HG03045 (cell line): ENCODE data around the gene ATP6AP1.
A peak's percentile ranks its signal among the peaks of the same experiment; 100 is the strongest.
"Not testable (repeated sequence)": the region's sequence is repeated elsewhere in the genome, so short reads cannot be mapped to it uniquely, and the experiment has no call there.

Source experiments
- ATAC-seq: cut with Tn5 transposase; IDR thresholded peaks from one replicate; pipeline ENCODE4 v1.9.1; 2021; ENCODE audit warnings: mild to moderate bottlenecking, moderate library complexity; ENCODE audit not compliant: unreplicated experiment

Gene ATP6AP1

DNA sequence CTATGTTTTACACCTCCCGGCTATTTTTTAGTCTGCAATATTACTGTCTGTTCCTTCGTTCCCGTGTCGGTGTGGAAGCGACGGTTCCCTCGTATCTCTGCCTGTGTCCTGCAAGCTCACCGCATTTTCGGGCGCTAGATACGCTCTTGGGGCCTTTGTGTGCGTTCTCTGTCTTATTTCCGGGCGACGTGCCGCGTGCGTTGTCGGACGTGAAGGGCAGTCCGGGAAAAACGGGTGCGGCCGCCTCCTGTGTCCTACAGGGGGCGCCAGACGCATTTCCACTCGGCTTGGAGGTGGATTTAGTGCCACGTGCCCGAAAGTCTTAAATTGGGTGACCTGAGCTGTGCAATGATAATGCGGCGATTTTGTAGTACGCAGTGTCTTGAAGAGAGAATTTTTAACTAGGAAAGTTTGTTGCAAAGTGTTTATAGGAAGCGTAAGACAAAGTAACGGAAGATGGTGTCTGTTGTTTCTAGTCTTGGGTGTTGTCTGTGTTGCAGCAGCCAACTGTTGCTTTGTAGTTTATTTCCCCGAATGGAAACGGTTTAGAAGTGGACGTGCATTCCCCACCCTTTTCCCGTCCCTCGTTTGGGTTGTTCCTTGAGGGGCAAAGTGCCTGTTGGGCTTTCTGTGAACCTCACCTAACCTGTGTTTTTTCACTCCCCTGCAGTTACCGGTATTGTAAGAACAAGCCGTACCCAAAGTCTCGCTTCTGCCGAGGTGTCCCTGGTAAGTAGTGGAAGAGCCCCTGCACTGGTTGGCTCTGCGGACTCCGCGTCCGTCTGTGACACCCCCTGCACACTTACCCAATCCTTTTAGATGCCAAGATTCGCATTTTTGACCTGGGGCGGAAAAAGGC is 29.6 kb upstream of the ATP6AP1 start:
- peak; percentile 33 for ATAC-seq

DNA sequence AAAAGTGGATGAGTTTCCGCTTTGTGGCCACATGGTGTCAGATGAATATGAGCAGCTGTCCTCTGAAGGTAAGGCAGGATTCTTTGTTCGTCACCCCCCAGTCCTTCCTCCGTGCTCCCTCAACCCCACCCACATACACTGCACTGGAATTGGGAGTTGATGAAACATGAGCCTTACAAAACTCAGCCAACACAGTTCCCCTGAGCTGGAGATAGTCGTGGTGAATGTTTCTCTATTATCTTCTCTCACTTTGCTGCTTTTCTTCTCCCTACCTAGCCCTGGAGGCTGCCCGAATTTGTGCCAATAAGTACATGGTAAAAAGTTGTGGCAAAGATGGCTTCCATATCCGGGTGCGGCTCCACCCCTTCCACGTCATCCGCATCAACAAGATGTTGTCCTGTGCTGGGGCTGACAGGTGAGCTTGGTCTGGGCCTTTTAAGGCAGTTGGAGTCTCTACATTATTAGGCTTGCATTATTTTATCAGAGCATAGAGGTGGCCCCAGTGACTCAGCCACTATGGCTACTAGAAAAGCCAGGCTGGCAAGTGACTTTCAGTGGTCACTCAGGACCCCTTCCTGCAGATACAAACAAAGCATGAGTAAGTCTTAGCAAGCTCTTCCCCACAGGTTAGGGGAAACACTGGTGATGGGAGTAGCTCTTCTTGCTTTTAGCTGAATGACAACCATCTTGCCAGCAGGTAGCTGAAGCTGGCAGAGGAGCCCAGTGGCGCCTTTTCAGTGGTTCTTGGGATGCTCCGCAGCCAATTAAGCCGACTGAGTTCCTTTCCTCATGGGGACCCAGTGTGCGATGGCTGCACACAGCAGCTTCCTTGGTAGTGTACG is 28.7 kb upstream of the ATP6AP1 start:
- no peak for ATAC-seq

DNA sequence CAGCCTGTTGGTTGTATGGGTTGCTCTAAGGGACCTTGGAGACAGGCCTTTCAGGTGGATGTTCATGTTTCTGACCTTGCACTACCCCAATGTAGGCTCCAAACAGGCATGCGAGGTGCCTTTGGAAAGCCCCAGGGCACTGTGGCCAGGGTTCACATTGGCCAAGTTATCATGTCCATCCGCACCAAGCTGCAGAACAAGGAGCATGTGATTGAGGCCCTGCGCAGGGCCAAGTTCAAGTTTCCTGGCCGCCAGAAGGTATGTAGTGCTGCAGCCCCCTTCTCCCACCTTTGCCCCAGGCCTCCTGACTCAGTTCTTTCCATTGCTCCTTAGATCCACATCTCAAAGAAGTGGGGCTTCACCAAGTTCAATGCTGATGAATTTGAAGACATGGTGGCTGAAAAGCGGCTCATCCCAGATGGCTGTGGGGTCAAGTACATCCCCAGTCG is 28.1 kb upstream of the ATP6AP1 start:
- ATAC-seq, result not testable (repeated sequence)

DNA sequence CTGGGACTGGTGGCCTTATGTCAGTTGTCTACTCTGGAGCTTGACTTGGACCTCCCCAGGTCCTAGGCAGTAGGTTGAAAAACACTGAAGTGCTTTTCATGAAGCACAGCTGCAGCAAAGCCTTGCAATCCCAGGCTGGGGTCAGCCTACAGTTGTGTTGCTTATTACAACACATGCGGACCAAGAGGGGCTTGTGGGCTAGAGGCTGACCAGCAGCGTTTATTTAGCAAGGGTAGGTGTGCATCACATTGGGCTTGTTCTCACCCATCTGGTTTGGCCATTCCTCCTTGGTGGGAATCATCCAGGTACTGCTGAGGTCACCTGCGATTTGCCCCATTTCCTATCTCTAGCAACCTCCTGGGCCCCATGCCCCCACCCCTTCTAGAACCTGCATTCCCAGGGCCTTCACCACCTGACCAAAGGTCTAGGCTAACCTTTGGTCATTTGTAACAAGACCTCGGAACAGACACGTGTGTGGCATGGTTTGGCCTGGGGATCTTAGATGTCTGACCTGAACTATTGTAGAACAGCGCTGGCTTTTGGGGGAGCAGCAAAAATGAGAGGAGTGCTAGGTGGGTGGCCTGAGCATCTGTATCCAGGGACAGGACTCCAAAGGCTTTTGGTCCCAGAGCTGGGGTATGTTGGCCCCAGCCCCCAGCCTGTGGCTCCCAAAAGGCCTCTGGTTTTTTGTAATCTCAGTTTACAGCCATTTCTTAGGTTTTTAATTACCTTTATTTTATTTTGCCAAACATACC is 27.3 kb upstream of the ATP6AP1 start:
- no peak for ATAC-seq

DNA sequence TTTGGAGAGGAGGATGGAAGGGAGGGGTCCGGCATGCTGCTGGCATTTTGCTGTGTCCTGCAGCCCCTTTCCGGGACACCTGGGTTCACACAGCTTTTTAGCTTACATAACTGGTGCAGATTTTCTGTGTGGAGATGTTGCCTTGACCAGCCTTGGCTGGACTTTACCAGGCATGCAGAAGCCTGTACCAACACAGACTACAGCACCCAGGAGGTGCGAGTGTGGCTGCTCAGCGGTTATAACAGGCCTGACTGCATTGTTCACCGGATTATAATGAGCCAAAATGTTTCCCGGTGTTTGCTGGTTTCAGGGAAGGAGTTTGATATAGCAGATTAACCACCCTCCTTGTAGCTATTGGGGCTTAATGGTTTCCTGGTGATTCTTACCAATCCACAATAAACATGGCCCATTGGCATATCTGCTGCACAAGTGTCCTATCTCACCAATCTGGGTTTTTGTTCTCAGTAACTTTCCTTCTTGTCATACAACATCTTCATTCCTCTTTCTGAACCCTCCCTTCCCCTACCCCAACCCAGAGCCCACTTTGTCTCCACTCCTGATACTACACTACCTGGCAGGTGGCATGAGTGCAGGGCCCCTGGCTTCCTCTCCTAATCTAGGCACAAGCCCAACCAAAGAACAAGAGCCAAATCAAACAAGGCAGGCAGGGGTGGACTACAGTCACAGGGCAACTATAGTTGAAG is 26.4 kb upstream of the ATP6AP1 start:
- ATAC-seq, result no peak

DNA sequence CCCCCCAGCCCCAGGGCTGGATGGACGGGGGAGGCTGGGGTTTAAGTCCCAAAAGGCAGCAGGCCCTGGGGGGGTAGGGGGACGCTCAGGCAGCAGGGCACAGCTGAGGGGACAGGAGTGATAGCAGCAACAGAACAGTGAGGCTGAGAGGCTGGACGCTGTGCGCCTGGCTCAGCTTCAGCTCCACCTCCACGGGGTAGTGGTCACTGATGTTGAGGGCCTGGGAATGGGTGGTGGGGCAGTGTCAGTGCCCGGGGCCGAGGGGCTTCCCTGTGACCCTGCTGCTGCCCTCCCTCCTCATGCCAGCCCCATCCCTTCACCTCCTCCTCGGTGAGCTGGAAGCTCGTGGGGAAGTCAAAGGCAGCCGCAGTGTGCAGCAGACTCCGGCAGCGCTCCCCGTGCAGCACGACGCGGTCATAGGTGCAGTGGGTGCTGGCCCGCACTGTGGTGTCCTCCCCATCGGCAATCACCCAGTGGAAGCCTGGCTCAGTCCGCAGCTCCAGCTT is 25.8 kb upstream of the ATP6AP1 start:
- no peak for ATAC-seq

DNA sequence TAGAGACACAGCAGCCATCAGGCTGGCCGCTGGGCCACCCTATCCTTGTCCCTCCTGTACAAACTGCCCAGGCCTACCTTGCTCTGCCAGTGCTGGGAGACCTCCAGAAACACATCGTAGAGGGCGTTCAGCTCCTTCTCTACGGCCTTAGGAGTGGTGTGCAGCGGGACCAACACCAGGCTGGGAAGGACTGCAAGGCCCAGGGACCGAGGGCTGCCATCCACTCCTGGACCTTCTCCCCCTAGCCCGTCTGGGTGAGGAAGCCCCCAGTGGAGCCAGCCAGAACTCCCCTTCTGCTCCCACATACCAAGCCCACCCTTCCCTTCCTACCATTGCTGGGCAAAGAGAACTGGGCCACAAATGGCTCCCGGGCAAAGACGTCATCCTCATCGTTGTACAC is 25.3 kb upstream of the ATP6AP1 start:
- no peak for ATAC-seq

DNA sequence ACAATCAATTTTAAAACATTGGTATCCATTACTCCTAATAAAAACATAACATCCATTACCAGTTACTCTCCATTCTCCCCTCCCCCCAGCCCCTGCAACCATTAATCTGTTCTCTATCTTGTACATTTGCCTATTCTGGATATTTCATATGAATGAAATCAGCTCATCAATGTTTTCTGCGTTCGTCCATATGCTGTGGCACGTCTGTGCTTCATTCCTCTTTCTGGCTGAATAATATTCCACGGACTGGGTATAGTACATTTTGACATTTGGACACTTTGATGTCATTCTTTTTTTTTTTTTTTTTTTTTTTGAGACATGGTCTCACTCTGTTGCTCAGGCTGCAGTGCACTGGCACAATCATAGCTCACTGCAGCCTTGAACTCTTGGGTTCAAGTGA is 24.6 kb upstream of the ATP6AP1 start:
- ATAC-seq, result no peak

DNA sequence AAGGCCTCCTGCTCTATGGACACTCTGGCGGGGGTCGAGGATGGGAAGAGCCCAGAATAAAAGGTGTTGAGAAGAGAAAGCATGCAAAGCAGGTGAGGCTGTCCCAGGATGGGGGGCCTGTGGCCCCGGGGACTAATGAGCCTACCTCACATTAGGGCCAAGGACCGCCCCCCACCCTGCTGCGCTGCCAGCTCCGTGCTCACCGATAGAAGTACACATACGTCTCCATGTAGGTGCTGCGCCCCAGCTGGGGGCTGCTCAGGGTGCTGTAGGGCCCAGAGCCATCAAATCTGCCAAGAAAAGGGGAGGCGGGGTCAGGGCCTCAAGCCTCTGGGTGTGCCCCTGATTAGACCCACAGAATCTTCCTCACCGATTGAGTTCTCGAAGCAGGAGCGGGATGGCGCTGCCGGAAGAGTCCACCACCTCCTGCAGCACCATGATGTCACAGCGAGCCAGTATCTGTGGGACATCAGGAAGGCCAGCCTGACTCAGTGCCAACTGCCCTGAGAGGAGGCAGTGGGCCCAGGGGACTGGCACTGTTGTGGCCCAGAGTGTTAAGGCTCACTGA is 23.8 kb upstream of the ATP6AP1 start:
- ATAC-seq, result no peak

DNA sequence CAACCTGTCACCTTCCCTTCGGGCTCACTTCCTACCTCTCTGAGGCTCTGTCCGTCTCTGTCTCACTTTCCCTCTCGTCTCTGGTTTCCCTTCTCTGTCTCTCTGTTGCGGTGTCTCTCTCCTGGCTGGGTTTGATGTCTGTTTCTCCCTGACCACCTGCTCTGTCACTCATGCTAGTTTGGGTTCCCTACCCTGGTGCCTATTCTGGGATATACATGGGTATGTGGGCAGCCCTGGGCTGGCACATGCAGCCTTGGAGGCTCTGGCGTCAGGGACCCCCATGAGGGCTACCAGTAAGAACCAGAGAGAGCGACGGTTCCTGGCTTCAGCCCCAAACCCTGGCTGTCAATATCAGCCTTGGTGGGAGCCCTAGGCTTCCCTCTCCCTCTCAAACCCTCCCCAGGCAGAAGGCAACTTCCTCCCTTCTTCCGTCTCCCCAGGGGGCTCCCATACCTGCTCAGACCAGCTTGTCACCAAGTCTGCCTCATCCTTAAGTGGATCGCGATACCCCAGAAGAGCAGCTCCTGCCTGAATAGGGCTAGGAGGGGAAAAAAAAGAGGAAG is 19.7 kb upstream of the ATP6AP1 start:
- ATAC-seq, result no peak

DNA sequence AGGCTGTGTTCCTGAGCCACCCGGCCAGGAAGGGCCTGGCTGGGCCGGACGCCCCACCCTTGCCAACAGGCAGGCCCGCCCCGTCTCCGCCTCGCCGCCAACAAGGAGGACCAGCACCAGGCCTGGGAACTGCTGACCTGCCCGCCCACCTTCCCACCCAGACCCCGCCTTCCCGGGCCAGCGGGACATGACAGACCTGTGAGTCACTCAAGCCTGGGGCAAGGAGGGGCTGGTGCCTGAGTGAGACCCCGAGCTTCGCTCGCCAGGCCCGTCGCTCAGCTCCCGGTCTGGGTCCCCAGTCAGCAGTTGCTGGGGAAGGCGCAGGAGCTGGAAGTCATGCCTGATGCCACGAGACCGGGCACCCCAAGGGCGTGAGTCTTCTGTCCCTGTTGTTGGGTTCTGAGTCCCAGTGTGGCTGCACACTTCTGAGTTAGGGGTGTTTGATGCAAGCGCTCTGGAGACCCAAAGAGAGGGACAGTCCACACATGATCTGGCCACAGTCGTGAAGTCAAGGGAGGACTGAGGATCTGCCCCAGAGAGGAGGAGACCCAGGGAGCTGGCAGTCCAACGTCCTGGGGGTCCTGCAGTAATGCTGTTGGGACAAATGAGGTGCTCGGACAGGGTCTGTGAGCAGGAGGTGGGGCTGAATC is 19.1 kb upstream of the ATP6AP1 start, which contains the start of gene DNASE1L1:
DNASE1L1 (minus strand) TSS at position 33 of the 650 bp plus-strand sequence. CDS start 3,686 bp downstream, outside the sequence.
- ATAC-seq, result peak; percentile 47

DNA sequence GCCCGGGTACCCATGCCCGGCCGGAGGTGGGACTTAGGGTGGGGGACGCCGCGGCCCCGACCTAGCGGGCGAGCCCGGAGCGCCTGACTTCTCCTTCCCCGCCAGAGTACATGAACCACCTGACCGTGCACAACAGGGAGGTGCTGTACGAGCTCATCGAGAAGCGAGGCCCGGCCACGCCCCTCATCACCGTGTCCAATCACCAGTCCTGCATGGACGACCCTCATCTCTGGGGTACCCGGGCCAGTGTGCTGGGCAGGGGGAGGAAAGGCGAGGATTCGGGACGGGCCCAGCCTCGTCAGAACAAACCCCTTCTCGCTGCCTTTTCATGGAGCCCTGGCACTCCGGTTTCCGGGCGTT is 16.5 kb upstream of the ATP6AP1 start:
- peak; percentile 55 for ATAC-seq

DNA sequence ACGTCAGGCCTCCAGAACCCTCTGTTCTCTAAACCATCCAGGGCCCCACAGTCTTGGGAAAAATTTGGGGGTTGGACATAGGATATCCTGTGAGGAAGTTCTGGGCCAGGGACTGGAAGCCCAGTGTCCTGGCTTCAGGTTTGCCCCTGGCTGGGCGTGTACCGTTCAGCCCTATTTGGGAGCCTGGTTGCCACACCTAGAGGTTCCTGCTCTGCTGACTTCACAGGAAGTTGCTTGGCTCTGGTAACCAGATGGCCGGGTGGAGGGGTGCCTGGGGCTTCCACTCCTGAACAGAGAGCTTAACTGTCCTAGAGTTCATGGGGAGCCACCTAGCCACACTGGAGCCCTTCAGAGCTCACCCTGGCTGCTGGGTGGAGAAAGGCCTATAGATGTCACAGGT is 16.0 kb upstream of the ATP6AP1 start:
- ATAC-seq, result no peak

DNA sequence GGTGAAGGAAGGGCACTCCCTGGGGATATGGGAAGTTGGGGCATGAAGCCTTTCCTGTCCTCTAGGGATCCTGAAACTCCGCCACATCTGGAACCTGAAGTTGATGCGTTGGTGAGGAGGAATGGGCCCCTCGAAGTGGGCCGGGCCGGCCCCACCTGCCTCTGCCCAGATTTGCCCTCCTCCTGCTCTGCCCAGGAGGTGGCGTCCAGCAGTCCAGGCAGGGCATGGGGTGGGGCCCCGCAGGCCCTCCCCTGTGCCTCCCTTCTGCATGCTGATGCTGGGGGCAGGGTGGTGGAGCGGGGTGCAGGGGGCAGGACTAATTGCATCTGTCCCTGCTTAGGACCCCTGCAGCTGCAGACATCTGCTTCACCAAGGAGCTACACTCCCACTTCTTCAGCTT is 15.3 kb upstream of the ATP6AP1 start:
- ATAC-seq, result no peak

DNA sequence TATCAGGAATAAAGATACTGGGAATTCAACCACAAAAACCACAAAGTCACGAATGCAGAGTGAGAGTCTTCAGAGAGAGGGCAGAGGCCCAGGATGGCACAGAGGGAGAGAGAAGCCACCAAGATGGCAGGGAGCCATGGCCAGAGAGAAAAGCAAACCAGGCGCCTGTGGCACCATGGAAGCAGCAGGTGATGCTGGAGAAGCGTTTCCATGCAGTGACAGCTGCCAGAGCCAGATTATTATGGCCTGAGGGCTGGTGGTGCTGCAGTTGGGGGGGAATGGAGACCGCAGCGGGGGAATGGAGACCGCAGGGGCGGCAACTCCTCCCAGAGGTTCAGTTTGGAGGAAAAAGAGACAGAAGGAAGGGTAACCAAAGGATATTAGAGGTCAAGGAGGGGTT is 11.3 kb upstream of the ATP6AP1 start:
- ATAC-seq, result no peak

DNA sequence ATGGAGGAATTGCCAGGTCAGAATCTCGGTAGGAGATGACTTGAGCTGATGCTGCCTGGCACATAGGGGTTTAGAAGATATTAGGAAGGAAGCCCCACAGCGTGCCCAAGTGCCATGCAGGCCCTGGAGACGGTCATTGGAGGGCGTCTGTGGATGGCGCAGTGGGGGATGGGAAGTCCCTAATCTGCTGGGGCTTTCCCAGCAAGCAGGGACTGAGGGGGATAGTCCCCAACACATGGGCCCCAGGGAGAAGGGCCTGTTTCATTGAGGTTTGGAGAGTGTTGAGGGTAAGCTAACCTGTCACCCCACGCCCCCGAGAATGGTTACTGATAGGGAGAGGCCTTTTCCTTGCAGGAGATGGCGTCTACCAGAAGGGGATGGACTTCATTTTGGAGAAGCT is 9.3 kb upstream of the ATP6AP1 start:
- no peak for ATAC-seq

DNA sequence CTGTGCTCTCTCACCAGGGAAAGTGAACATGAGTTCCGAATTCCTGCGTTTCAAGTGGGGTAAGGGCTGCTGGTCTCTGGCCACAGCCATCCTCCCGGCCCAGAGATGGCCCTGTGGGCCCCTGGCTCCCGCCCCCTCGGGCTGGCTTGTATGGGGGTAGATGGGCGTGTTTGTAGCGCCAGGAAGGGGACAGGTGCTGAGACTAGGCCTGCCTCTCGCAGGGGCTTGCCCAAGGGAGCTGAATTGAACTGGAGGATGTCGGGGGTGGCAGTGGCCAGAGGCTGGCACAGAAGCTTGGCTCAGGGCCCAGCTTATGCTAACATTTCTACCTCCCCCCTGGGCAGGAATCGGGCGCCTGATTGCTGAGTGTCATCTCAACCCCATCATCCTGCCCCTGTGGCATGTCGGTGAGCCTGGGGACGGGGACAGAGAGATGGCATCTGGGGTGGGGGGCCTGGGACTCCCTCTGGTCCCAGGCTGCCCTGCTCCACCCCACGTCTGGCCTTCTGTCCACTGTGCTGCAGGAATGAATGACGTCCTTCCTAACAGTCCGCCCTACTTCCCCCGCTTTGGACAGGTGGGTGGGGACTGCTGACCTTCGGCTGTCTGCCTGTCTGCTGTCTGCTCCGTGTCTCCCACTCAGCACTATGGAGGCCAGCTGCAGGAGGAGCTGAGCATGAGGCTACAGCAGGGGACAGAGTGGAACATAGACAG is 8.6 kb upstream of the ATP6AP1 start:
- no peak for ATAC-seq

DNA sequence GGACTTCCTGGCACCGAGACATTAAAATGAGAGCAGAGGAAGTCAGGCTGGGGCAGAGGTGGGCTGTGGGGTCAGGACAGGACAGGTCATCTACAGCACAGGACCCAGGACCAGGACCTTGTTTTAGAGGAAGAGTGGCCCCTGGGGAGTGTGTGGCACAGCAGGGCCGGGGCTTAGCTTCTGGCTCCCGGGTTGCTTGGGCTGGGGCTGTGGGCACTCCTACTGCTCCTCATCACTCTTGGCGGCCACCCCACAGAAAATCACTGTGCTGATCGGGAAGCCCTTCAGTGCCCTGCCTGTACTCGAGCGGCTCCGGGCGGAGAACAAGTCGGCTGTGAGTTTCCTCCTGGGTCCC is 8.1 kb upstream of the ATP6AP1 start:
- ATAC-seq, result no peak
